Fibroblast of skin of abdomen (primary cell): ENCODE data around the gene CALML5.
"Not testable (repeated sequence)": the region's sequence is repeated elsewhere in the genome, so short reads cannot be mapped to it uniquely, and the experiment has no call there.

Source experiments
- DNase-seq: peaks from one replicate; pipeline ENCODE4 v3.0.0-alpha.2; 2013

The CALML5 gene

DNA sequence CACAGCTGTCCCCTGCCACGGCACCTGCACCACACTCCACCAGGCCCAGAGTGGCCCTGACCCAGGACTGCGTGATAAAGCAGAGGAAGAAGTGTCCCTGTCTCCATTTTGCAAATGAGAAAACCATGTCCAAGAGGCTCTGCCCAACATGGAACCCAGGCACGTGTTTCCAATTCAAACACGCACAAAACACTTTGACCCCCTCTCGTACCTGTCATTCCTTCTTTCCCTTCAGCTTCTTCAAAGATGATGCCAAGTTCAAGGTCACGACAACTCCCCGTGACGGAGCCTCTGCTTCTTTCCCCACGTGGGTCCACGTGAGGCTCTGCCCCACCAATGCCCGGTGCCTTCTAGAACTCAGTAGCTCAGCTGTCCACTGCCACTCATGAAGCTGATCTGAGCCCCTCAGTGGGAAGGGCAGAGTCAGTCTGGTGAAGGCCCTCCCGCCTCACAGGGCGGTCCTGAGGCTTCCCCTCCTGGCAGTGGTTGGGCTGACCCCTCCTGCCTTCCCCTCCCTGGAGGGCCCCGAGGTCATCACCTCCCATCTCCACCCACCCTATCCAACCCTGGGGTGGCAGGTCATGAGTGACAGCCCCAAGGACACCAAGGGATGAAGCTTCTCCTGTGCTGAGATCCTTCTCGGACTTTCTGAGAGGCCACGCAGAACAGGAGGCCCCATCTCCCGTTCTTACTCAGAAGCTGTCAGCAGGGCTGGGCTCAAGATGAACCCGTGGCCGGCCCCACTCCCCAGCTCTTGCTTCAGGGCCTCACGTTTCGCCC, 19.0 kb downstream of the CALML5 start:
- DNase-seq, result no peak

DNA sequence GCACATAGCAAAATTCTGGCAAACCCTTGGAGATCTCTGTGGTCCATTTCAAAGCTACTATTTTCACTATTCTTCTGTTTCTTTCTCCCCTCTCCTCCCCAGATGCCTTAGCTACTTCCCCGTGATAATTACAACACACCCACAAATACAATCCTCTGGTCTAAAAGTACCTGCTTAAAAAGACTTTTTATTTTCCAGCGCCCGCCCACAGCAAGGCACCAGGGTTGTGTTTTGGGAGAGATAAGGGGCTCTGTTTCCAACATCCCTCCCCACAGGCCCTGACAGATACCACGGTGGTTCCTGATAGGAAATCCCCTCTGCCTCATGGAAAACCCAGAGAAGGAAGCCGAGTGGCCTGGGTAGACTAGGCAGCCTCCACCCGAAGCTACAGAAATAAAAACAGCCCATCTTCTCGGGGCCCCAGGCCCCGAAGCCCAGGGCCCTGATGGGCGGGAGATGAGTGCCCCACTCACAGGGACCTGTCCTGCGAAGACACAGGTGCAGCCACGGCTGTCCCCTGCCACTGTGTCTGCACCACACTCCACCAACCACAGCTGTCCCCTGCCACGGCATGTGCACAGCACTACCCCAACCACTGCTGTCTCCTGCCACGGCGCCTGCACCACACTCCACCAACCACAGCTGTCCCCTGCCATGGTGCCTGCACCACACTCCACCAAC, 19.7 kb downstream of the CALML5 start:
- no peak for DNase-seq

DNA sequence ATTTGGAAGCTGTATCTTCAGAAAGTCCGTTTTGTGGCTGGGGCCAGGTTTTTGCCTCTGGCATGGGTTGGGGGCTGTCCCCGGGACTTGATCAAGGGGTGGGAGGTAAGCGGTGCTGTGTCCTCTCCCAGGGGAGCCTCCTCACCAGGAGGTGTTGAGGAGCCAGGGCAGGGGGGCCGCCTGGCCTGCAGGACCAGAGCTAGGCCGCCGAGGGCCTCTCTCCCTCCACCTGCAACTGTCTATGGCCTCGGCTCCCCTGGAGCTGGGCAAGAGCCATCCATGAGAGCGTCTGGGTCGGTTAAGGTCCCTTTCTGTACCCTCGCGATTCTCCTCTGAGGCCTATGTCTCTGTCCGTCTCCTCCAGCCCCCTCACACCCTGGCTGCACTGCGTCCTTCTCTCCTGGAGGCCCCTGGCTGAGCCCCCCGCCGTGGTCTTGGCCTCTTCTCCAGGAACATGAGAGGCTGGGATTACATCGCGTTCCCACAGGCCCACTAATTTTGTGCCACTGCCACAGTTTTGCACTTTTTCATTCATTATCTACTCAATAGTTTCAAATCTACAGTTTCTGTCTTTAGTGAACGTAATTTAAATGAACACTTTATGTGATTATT, 20.6 kb downstream of the CALML5 start:
- DNase-seq, result no peak

DNA sequence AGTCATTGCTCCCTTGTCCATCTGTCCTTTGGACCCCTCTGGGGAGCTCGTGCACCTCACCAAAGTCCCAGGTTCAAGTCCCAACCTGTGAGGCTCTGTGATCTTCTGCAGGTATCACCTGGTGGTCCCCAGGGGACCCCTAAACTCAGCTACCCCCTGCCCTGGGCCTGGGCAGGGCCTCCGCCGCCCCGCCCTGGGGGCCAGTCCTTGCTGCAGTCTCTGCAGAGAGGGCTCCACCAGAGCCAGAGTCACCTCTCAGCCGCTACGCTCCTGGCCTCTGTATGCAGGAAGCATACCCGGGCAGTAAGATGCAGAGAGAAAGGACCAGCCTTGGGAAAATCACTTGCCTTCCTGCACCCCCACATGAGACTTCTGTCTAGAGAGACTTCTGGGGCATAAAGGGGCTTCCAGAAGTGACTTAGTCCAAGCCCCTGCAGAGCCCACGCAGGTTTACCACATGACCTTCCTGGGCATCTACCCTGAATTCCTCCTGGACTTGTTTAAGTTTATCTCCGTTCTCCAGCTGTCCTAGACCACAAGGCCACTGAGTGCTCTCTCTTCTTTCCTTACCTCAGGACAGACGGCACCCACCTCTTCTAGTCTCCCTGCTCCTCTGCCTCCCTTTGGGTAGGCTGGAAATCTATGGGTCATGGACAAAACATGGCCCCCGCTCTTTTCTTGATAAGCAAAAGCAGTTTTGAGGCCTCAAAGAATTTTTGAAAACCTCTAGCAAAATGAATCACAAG, 21.2 kb downstream of the CALML5 start:
- DNase-seq, result no peak

- DNase-seq, result no peak
Measured at GRCh38 chr10:5476918-5477525, 22.3 kb downstream of the CALML5 start.

DNA sequence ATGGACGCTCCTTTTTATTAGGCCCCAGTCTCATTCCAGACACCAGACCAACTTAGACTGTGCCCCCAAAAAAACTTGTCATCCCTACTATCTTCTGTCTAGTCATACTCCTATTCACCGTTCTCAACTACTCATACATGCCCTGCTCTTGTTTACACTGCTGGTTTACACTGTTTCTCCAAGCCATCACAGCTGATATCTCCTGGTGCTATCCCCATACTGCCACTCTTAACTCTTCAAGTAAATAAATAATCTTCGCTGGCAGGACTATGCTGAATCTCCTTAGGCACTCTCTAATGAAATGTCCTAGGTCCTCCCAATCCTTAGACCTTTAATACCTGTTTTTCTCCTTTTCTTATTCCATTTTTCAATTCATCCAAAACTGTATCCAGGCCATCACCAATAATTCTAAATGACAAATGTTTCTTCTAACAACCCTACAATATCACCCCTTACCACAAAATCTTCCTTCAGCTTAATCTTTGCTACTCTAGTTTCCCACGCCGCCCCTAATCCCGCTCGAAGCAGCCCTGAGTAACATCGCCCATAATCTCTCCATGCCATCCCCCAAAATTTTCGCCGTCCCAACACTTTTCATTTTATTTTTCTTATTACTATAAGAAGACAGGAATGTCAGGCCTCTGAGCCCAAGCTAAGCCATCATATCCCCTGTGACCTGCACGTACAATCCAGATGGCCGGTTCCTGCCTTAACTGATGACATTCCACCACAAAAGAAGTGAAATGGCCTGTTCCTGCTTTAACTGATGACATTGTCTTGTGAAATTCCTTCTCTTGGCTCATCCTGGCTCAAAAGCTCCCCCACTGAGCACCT, 23.2 kb downstream of the CALML5 start:
- not testable (repeated sequence) for DNase-seq

DNA sequence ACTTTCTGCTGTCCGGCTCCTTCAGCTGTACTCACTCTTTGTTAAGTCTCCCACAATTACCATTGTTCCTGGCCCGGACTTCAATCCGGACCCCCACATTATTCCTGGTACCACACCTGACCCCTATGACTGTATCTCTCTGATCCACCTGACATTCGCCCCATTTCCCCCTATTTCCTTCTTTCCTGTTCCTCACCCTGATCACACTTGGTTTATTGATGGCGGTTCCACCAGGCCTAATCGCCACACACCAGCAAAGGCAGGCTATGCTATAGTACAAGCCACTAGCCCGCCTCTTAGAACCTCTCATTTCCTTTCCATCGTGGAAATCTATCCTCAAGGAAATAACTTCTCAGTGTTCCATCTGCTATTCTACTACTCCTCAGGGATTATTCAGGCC, 24.3 kb downstream of the CALML5 start:
- DNase-seq, result not testable (repeated sequence)

GRCh38 chr10:5474642-5475041, 24.7 kb downstream of the CALML5 start:
- not testable (repeated sequence) for DNase-seq

DNA sequence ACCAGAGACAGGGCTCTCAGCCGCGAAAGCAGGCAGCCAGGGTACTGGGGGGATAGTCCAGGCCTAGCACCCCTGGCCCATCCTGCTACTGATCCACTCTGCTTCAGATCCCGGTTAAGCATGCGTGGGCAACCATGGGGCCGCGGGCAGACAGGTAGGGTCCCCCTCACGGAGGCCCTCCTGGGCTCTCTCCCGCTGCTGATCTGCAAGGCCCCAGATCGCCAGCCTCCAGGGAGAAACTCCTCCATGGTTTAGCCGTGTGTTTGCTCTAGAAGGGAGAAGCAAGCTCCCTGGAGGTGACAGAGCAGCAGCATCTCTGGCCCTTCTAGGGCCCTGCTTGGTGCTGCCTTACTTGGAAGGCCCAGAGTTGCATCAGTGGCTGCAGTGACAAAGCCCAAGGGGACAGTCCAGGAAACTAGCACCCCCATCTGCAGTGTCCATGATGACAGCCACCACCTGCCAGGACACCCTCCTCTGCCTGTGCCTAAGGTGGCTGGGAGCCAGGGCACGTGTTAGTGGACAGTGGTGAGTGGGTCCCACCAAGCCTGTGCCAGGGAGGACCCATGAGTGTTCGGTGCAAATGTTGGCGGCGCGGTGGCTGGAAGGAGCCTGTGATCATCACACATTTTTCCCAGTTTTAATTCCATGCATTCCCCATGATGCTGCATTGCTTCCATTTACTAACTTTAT, 29.2 kb downstream of the CALML5 start:
- no peak for DNase-seq

GRCh38 chr10:5469353-5470061, 29.9 kb downstream of the CALML5 start:
- DNase-seq, result no peak

- no peak for DNase-seq
Measured at GRCh38 chr10:5468262-5469106, 30.9 kb downstream of the CALML5 start.

GRCh38 chr10:5467634-5468255, 31.6 kb downstream of the CALML5 start:
- DNase-seq, result no peak

GRCh38 chr10:5467207-5467535, 32.2 kb downstream of the CALML5 start:
- DNase-seq, result peak; percentile 23

GRCh38 chr10:5466451-5467206, 32.7 kb downstream of the CALML5 start:
- DNase-seq, result peak; percentile 91

GRCh38 chr10:5465976-5466450, 33.4 kb downstream of the CALML5 start:
- no peak for DNase-seq

DNA sequence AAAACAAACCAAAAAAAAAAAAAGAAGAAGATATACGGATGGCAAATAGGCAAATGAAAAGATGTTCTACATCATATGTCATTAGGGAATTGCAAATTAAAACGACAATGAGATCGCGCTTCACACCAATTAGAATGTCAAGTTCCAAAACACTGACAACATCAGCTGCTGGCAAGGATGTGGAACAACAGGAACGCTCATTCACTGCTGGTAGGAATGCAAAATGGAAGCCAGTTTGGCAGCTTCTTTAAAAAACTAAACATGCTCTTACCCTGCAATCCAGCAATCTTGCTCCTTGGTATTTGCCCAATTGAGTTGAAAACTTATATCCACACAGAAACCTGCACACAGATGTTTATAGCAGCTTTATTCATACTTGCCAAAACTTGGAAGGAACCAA, 34.8 kb downstream of the CALML5 start:
- DNase-seq, result peak; percentile 18

DNA sequence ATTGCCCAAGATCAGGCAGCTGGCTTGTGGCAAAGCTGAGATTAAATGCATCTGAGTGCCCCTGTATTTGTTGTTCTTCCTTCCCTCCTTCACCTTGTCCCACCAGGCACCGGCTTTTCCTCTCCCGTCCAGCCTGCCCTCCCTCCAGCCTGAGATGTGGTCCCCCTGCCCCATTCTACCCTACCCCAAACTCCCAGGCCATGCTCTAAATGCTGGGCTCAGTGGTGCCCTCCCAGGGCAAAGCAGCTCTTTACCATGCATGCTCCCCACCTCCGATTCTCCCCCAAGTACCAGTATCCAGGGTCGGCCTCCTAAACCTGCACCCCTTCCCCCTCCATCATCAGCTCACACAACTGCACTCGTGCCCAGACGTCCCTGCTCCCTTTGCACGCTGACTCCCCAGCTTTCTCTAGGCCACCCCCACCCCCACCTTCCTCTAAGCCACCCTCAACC, 36.5 kb downstream of the CALML5 start:
- no peak for DNase-seq
